ENCODE data around the gene SATB1.
A peak's percentile ranks its signal among the peaks of the same experiment; 100 is the strongest.
"Not testable (repeated sequence)": the region's sequence is repeated elsewhere in the genome, so short reads cannot be mapped to it uniquely, and the experiment has no call there.

The SATB1 gene

GRCh38 chr3:18424729-18425640, at the start of gene SATB1:
Gene SATB1, minus strand, starts transcription at chr3:18425339. Its CDS starts 4,372 bp downstream, at chr3:18420967.
- DNase-seq: peak; percentile 66

DNA sequence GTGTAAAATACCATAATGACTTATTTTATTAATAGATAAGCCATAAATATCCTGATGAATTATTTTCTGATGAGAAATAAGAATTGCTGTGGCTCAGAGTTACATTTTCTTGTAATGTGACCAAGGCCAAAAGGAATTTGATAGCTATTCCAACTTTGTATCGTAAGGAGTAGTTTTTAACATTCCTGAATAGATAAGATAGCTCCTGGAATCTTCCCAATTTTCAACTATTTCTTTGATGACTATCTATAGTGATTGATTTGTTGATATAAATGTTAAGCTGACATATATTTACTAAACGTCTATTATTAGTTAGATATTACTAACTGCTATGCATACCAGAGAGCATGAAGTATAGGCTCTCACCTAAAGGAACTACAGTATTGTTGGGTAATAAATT, 49.1 kb upstream of the SATB1 start:
- DNase-seq: no peak

GRCh38 chr3:18469775-18470174, 44.6 kb upstream of the SATB1 start:
- no peak for DNase-seq

GRCh38 chr3:18466136-18466535, 41.0 kb upstream of the SATB1 start:
- no peak for DNase-seq

GRCh38 chr3:18454766-18455165, 29.6 kb upstream of the SATB1 start:
- DNase-seq: no peak

DNA sequence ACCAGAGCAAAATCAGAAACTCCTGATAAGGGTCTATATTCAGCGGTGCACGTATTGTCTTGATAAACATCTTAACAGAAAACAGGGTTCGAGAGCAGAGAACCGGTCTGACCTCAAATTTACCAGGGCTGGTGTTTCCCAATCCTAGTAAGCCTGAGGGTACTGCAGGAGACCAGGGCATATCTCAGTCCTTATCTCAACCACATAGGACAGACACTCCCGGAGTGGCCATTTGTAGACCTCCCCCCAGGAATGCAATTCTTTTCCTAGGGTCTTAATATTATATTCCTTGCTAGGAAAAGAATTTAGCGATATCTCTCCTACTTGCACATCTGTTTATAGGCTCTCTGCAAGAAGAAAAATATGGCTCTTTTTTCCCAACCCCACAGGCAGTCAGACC, 24.5 kb upstream of the SATB1 start:
- DNase-seq: not testable (repeated sequence)

GRCh38 chr3:18447720-18448119, 22.6 kb upstream of the SATB1 start:
- no peak for DNase-seq

DNA sequence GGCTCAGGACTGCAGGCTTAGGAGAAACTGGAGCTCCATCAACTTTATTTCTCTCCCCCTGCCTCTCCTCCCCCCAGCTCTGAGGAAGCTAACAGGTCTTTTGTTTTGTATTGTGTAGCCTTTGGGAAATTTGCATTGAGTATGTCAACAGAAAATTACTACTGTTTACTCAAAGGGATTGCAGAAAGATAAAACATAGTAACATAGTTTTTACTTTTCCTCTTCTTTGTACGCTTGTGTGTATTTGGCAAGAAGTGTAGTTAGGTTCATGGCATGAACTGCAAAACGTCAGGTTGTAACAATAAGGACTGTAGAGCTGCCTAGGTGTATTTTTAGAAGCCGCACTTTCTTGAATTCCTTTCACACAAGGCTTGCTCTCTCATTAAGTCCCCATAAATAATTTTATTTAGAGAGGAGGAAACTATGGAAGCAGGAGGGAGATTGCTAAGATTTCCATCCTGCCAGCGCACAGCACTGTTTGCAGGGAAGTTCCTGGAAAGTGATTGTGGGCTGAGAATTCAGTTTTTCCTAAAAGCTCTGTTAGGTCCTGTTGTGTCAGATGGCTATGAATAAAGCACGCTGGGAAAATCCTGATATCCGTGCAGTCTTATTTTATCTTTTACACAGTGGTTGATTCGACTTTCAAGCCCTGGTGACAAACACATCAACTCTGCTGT, 21.1 kb upstream of the SATB1 start:
- DNase-seq: no peak

DNA sequence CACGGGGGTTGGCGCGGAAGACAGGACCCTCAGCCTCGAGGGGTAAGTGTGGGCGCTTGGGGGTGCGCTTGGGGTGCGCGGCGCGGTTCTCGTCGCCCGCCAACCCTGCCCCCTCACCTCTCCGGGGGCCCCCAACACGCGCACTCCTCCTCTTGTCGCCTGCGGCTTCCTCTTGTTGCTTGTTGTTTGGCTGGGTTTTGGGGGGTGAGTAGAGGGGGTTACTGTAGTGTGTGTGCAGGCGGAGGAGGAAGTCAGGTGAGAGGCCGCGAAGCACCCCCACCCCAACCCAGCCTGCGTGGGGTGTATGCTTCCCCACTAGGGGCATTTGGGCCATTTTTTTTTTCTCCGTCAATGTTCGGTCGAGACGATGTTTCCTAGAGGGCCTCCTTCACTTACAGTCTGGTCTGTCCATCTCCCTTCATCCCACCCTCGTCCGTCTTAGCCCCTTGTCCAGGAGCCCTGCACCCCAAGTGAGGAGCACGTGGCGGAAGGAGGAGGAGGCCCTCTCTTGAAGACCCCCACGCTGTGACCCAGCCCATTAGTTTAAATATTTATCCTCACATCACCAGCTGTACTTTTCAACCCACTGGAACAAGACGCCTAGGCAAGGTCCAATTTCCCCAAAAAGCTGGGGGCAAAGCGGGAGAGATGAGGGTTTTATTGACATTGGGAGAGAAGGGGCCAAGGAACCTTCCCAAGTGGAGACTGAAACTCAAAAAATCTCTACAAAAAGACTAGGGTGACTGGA, 20.4 kb upstream of the SATB1 start:
- peak; percentile 68 for DNase-seq

DNA sequence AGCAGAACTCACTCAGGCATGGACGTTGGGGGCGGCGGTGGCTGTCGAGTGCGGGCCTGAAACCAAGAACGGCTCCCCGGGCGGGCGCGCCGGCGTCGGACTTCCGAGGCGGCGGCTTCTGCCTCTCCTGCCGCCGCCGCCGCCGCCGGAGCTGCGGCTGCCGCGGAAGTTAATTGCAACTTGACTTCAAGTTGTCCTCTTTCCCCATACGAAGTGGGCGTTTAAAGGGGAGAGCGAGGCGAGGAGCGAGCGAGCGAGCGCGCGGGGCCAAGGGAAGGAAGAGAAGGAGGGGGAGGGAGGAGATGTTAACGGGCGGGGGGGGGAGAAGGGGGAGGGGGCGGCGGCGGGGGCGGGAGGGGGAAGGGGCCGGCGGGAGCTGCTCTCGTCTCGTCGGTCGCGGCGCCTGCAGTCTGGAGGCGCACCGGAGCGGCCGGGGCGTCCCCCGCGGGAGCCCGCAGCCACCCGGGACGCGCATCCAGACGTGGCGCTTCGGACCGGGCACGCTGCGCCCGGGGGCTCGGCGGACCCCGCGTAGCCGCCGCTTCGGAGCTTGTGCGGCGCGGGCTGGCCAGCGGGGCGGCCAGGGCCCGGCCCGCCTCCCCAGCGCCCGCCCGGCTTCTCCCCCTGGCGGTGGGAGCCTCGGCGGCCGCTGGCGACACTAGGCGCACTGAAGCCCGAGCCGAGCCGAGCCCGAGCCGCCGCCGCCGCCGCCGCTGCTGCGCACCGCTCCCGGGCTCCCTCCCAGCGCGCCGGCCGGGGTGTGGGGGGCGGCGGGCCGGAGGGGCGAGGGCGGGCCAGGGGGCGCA, 19.7 kb upstream of the SATB1 start:
- peak; percentile 70 for DNase-seq

- DNase-seq: peak; percentile 20
Measured at GRCh38 chr3:18443665-18444594, 18.8 kb upstream of the SATB1 start.

- DNase-seq: no peak
Measured at GRCh38 chr3:18442756-18443664, 17.9 kb upstream of the SATB1 start.

GRCh38 chr3:18441551-18441950, 16.4 kb upstream of the SATB1 start:
- DNase-seq: no peak

- DNase-seq: no peak
Measured at GRCh38 chr3:18440066-18440722, 15.1 kb upstream of the SATB1 start.

GRCh38 chr3:18439281-18439680, 14.1 kb upstream of the SATB1 start:
- DNase-seq: no peak

DNA sequence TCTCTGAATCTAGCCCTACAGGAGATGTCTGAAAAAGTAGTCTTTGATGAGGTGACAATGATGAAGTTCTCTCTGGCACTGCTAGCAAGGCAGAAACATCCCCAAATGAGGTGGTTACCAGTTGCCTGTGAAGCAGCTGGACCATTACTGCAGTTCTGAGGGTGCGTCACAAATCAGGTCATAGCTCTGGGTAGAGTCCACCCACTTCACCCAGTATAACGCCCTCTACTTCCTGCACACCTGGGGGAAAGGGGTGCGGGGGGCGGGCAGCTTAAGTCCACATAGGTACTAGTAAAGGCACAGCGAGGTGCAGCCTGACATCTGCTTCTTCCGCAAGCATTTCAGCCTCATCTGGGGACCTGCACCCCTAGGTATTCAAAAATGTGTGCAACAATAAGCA, 13.4 kb upstream of the SATB1 start:
- peak; percentile 35 for DNase-seq

- no peak for DNase-seq
Measured at GRCh38 chr3:18436213-18436612, 11.1 kb upstream of the SATB1 start.

DNA sequence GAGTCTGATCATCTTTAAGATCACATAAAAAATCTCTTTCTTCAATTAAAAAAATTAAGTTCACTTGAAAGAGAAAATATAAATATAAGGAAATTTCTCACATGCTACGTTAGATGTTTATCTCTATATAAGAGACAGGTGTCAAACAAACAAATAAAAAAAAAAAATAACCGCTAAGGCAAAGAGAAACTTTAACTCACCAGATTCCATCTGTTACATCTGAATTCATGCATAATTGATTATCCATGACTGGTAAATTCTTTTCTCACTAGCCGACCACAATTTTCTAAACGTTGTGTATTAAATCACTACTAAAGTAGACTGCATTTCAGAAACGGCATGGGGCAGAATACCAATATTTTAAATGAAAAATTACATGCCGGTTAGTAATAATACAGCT, 9.6 kb upstream of the SATB1 start:
- no peak for DNase-seq

DNA sequence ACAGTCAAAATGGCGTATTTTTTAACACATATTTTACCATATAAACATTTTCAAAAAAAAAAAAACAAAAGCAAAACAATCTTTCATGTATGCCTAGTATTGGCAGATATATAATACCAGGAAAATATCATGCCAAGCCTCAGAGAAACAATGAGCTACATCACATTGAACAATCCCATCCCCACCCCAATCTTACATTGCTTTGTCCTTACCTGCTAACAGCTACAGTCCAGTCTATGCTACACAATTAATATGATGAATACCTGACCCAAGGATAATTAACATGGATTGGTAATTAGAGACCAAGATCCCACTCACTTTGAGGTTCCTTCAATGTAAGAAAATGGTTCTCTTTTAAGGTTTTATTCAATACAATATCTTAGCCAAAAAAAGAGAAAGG, 7.6 kb upstream of the SATB1 start:
- no peak for DNase-seq

DNA sequence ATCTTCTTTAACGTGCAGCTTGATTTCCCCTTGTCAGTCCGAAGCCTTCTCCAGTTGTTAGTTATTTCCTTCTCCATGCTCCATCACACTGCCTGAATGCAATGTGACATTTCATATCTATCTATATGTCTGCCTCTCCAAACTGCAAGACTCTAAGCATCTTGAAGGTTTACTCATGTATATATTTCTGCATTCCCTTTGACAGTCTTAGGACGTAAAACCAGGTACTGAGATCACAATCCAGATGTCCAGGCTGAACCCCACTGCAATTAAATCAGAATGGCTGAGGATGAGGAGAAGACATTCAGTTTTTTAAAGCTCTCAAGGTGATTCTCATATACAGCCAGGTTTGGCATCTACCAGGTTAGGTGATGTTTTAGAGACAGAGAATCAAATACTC, 6.1 kb upstream of the SATB1 start:
- DNase-seq: no peak

Measured in stimulated activated naive CD4-positive, alpha-beta T cell treated with Interleukin-2 at 50 U/mL for 16 hours (primary cell).